ENCODE measurements around the gene DPY19L3.

Gene DPY19L3

DNA sequence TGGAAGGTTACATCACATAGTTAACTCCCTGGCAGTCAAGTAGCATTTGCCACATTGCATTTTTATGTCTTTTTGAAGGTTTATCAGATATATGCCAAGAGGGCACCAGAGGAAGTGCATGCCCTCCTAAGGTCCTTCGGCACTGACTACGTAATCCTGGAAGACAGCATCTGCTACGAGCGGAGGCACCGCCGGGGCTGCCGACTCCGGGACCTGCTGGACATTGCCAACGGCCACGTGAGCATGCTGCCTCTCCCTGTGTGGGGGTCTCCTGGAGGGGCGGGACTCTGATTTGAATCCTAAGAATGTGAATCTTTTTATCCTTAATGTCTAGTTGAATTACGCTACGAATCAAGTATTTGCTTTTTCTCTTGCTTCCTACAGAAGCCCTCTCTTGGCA is 74.8 kb downstream of the DPY19L3 start:
- Histone ChIP-seq H3K4me3 (ENCODE audit: low read length, poor library complexity, severe bottlenecking) (no peak overlapping the region), H3K9me3 (ENCODE audit: insufficient read depth, low read depth, low read length) (no peaks in the 10 kb centered on the region), H3K79me2 (ENCODE audit: insufficient read depth, low read length) (no peaks in the 10 kb centered on the region), H3F3A (ENCODE audit: low read depth) (no peaks in the 10 kb centered on the region), H3K4me1 (ENCODE audit: insufficient read depth, low read length, poor library complexity, severe bottlenecking) (no peaks in the 10 kb centered on the region), H3K4me2 (ENCODE audit: low read depth, low read length, poor library complexity, severe bottlenecking) (no peak overlapping the region), H3K9ac (ENCODE audit: low read depth, low read length, poor library complexity, severe bottlenecking) (no peak overlapping the region), H2AFZ (ENCODE audit: low read length) (no peak overlapping the region), H3K9me2 (replicated peaks; ENCODE audit: low read depth, low read length) (no peaks in the 10 kb centered on the region), H3K36me3 (ENCODE audit: insufficient read depth, low read length) (peaks cover 37% of the 10 kb centered on the region; the same call in 1 of the 2 replicates), H3K27me3 (ENCODE audit: insufficient read depth, low read length, poor library complexity, severe bottlenecking) (no peaks in the 10 kb centered on the region), H4K20me1 (ENCODE audit: insufficient read depth, low read length, poor library complexity, severe bottlenecking) (no peaks in the 10 kb centered on the region)
- TF ChIP-seq, protein P1, sequence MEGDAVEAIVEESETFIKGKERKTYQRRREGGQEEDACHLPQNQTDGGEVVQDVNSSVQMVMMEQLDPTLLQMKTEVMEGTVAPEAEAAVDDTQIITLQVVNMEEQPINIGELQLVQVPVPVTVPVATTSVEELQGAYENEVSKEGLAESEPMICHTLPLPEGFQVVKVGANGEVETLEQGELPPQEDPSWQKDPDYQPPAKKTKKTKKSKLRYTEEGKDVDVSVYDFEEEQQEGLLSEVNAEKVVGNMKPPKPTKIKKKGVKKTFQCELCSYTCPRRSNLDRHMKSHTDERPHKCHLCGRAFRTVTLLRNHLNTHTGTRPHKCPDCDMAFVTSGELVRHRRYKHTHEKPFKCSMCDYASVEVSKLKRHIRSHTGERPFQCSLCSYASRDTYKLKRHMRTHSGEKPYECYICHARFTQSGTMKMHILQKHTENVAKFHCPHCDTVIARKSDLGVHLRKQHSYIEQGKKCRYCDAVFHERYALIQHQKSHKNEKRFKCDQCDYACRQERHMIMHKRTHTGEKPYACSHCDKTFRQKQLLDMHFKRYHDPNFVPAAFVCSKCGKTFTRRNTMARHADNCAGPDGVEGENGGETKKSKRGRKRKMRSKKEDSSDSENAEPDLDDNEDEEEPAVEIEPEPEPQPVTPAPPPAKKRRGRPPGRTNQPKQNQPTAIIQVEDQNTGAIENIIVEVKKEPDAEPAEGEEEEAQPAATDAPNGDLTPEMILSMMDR (conservative IDR thresholded peaks at IDR 0.05; ENCODE audit: low read length) = no peak
- no peak for TF ChIP-seq EZH2phosphoT487 (IDR thresholded peaks at IDR 0.05; ENCODE audit: borderline replicate concordance)

- Histone ChIP-seq H3K4me3 (ENCODE audit: low read length, poor library complexity, severe bottlenecking) (no peak overlapping the region), H3K36me3 (ENCODE audit: insufficient read depth, low read length) (peaks cover 33% of the 10 kb centered on the region; the same call in 1 of the 2 replicates), H3K9me2 (replicated peaks; ENCODE audit: low read depth, low read length) (no peaks in the 10 kb centered on the region), H3K9ac (ENCODE audit: low read depth, low read length, poor library complexity, severe bottlenecking) (no peak overlapping the region), H2AFZ (ENCODE audit: low read length) (no peak overlapping the region), H3K27me3 (ENCODE audit: insufficient read depth, low read length, poor library complexity, severe bottlenecking) (no peaks in the 10 kb centered on the region), H3K4me1 (ENCODE audit: insufficient read depth, low read length, poor library complexity, severe bottlenecking) (no peaks in the 10 kb centered on the region), H3K4me2 (ENCODE audit: low read depth, low read length, poor library complexity, severe bottlenecking) (no peak overlapping the region), H3K9me3 (ENCODE audit: insufficient read depth, low read depth, low read length) (no peaks in the 10 kb centered on the region), H3K79me2 (ENCODE audit: insufficient read depth, low read length) (no peaks in the 10 kb centered on the region), H4K20me1 (ENCODE audit: insufficient read depth, low read length, poor library complexity, severe bottlenecking) (no peaks in the 10 kb centered on the region), H3F3A (ENCODE audit: low read depth) (no peaks in the 10 kb centered on the region)
- no peak for TF ChIP-seq EZH2phosphoT487 (IDR thresholded peaks at IDR 0.05; ENCODE audit: borderline replicate concordance)
- TF ChIP-seq, protein P1 (conservative IDR thresholded peaks at IDR 0.05; ENCODE audit: low read length) = no peak
These were observed 78.0 kb downstream of the DPY19L3 start for GRCh38 chr19:32483574-32483973.

GRCh38 chr19:32489971-32490370 is 84.4 kb downstream of the DPY19L3 start:
- no peaks in the 10 kb centered on the region for H3K9me2 ChIP-seq (replicated peaks; ENCODE audit: low read depth, low read length)
- H3K36me3 ChIP-seq (ENCODE audit: insufficient read depth, low read length) = peaks cover 4% of the 10 kb centered on the region; the same call in 1 of the 2 replicates
- H3K4me2 ChIP-seq (ENCODE audit: low read depth, low read length, poor library complexity, severe bottlenecking) = no peak overlapping the region
- TF ChIP-seq EZH2phosphoT487 (IDR thresholded peaks at IDR 0.05; ENCODE audit: borderline replicate concordance) = no peak
- TF ChIP-seq, protein P1 (conservative IDR thresholded peaks at IDR 0.05; ENCODE audit: low read length) = no peak
- no peak overlapping the region for H3K4me3 ChIP-seq (ENCODE audit: low read length, poor library complexity, severe bottlenecking)
- H3K4me1 ChIP-seq (ENCODE audit: insufficient read depth, low read length, poor library complexity, severe bottlenecking) = no peaks in the 10 kb centered on the region
- no peaks in the 10 kb centered on the region for H4K20me1 ChIP-seq (ENCODE audit: insufficient read depth, low read length, poor library complexity, severe bottlenecking)
- H3K79me2 ChIP-seq (ENCODE audit: insufficient read depth, low read length) = no peaks in the 10 kb centered on the region
- H3K27me3 ChIP-seq (ENCODE audit: insufficient read depth, low read length, poor library complexity, severe bottlenecking) = no peaks in the 10 kb centered on the region
- H3K9ac ChIP-seq (ENCODE audit: low read depth, low read length, poor library complexity, severe bottlenecking) = no peak overlapping the region
- no peak overlapping the region for H2AFZ ChIP-seq (ENCODE audit: low read length)
- H3K9me3 ChIP-seq (ENCODE audit: insufficient read depth, low read depth, low read length) = no peaks in the 10 kb centered on the region
- no peaks in the 10 kb centered on the region for H3F3A ChIP-seq (ENCODE audit: low read depth)

Data from Loucy (cell line).